ENCODE data around the gene NRIP1.

- TF ChIP-seq CTCF (conservative IDR thresholded peaks at IDR 0.05 in 1 of 2, IDR thresholded peaks at IDR 0.05 in 1 of 2; ENCODE audit: extremely low read depth in 1 of 2, insufficient read depth in 1 of 2, low read depth in 1 of 2, low read length in 2 of 2) (no peak), EZH2 (IDR thresholded peaks at IDR 0.05; ENCODE audit: borderline replicate concordance, low read length) (no peak)
Measured at GRCh38 chr21:15007716-15008296, 57.0 kb downstream of the NRIP1 start.
